GM23338 (cell line): ENCODE data around the gene NRXN2. TPM values are rescaled to one million over a fixed set of nuclear protein-coding genes. Genes with fewer than 3 reads are reported as not detected.

Source experiments
- ATAC-seq: fragments of 200-7000 bp; cut with Tn5 transposase; 3 replicates; pipeline ENCODE4 v1.9.1; 2020
- DNase-seq: peaks from one replicate; pipeline ENCODE4 v3.0.0-alpha.2; 2015; ENCODE audit warnings: low spot score
- H2AFZ ChIP-seq: fragments of 200-600 bp; sonication (generic); 2 replicates; pipeline ENCODE4 v1.8.0; 2016; ENCODE audit warnings: antibody characterized with exemption, mild to moderate bottlenecking, moderate library complexity
- H3F3A ChIP-seq: fragments of 200-600 bp; sonication (generic); replicated peaks from 2 replicates; pipeline ENCODE4 v1.8.0; 2017; ENCODE audit warnings: antibody characterized with exemption, mixed run types, low read depth
- H3K27ac ChIP-seq: fragments of 200-600 bp; sonication (generic); 2 replicates; pipeline ENCODE4 v1.6.1; 2016; ENCODE audit warnings: low read depth
- H3K27me3 ChIP-seq: fragments of 200-600 bp; sonication (generic); 2 replicates; pipeline ENCODE4 v1.8.0; 2016; ENCODE audit warnings: mild to moderate bottlenecking, mixed run types, moderate library complexity; ENCODE audit not compliant: insufficient read depth
- H3K36me3 ChIP-seq: fragments of 200-600 bp; sonication (generic); 2 replicates; pipeline ENCODE4 v1.8.0; 2016; ENCODE audit warnings: mild to moderate bottlenecking; ENCODE audit not compliant: insufficient read depth
- H3K4me1 ChIP-seq: fragments of 200-600 bp; sonication (generic); 2 replicates; pipeline ENCODE4 v1.8.0; 2016; ENCODE audit warnings: mild to moderate bottlenecking, moderate library complexity; ENCODE audit not compliant: insufficient read depth
- H3K4me2 ChIP-seq: fragments of 200-600 bp; sonication (generic); 2 replicates; pipeline ENCODE4 v1.7.1; 2017; ENCODE audit warnings: mixed run types
- H3K4me3 ChIP-seq: fragments of 200-600 bp; sonication (generic); 2 replicates; pipeline ENCODE4 v1.6.1; 2016; ENCODE audit warnings: mixed run types
- H3K79me2 ChIP-seq: fragments of 200-600 bp; sonication (generic); replicated peaks from 2 replicates; pipeline ENCODE4 v1.8.0; 2017; ENCODE audit warnings: mild to moderate bottlenecking; ENCODE audit not compliant: insufficient read depth
- H3K9me2 ChIP-seq: fragments of 200-600 bp; sonication (generic); 2 replicates; pipeline ENCODE4 v1.8.0; 2017; ENCODE audit not compliant: insufficient read depth
- H4K20me1 ChIP-seq: fragments of 200-600 bp; sonication (generic); replicated peaks from 2 replicates; pipeline ENCODE4 v1.8.0; 2017; ENCODE audit warnings: mild to moderate bottlenecking; ENCODE audit not compliant: insufficient read depth
- H3K27ac Mint-ChIP-seq: 2 replicates; pipeline ENCODE4 v1.8.0; 2020; ENCODE audit warnings: inconsistent platforms, mild to moderate bottlenecking, moderate library complexity, mixed read lengths
- H3K27me3 Mint-ChIP-seq: 3 replicates; pipeline ENCODE4 v1.8.0; 2022; ENCODE audit warnings: low read depth, mild to moderate bottlenecking, moderate library complexity, mixed read lengths, inconsistent platforms; ENCODE audit not compliant: insufficient read depth, poor library complexity
- H3K36me3 Mint-ChIP-seq: 3 replicates; pipeline ENCODE4 v1.8.0; 2021; ENCODE audit warnings: low read depth, mild to moderate bottlenecking, inconsistent platforms, moderate library complexity, mixed read lengths
- H3K4me1 Mint-ChIP-seq: 3 replicates; pipeline ENCODE4 v1.8.0; 2020; ENCODE audit warnings: mild to moderate bottlenecking, inconsistent platforms, mixed read lengths
- H3K4me3 Mint-ChIP-seq: 3 replicates; pipeline ENCODE4 v1.8.0; 2021; ENCODE audit warnings: moderate library complexity, mild to moderate bottlenecking, inconsistent platforms, mixed read lengths
- H3K9me3 Mint-ChIP-seq: 3 replicates; pipeline ENCODE4 v1.8.0; 2020; ENCODE audit warnings: moderate library complexity, mild to moderate bottlenecking, inconsistent platforms, mixed read lengths
- CREB1 ChIP-seq: fragments of 250-450 bp; sonication (Bioruptor Pico); IDR thresholded peaks from 2 replicates; pipeline ENCODE4 v1.5.0; 2020; ENCODE audit warnings: low read depth, mild to moderate bottlenecking, moderate library complexity
- CTCF ChIP-seq, 2 experiments: fragments of 200-600 bp in 1 of 2; sonication (generic) in 1 of 2; conservative IDR thresholded peaks; 2 replicates each; pipeline versions ENCODE4 v1.5.1 to v1.6.1; 2016 to 2017; ENCODE audit warnings: antibody characterized with exemption in 2 of 2, low read depth in 2 of 2, mild to moderate bottlenecking in 2 of 2, moderate library complexity in 1 of 2
- ETS1 ChIP-seq: IDR thresholded peaks from 2 replicates; pipeline ENCODE4 v1.6.1; 2016; ENCODE audit warnings: antibody characterized with exemption
- EZH2 ChIP-seq: fragments of 200-600 bp; sonication (generic); IDR thresholded peaks from one replicate; pipeline ENCODE4 v1.8.0; 2017; ENCODE audit warnings: antibody characterized with exemption, mild to moderate bottlenecking, low read depth; ENCODE audit not compliant: unreplicated experiment
- EZH2phosphoT487 ChIP-seq: fragments of 200-600 bp; sonication (generic); IDR thresholded peaks from one replicate; pipeline ENCODE4 v1.8.1; 2018; ENCODE audit warnings: antibody characterized with exemption; ENCODE audit not compliant: unreplicated experiment
- JUNB ChIP-seq: IDR thresholded peaks from one replicate; pipeline ENCODE4 v1.6.1; 2016; ENCODE audit warnings: antibody characterized with exemption; ENCODE audit not compliant: unreplicated experiment
- NANOG ChIP-seq: IDR thresholded peaks from 2 replicates; pipeline ENCODE4 v1.6.1; 2016; ENCODE audit warnings: antibody characterized with exemption, borderline replicate concordance
- POLR2AphosphoS5 ChIP-seq: IDR thresholded peaks from 2 replicates; pipeline ENCODE4 v1.6.1; 2016; ENCODE audit warnings: antibody characterized with exemption, low read depth
- REST ChIP-seq: IDR thresholded peaks from one replicate; pipeline ENCODE4 v1.6.1; 2018; ENCODE audit warnings: antibody characterized with exemption; ENCODE audit not compliant: unreplicated experiment
- STAT1 ChIP-seq: IDR thresholded peaks from one replicate; pipeline ENCODE4 v1.6.1; 2016; ENCODE audit warnings: antibody characterized with exemption; ENCODE audit not compliant: unreplicated experiment
- ZNF114 ChIP-seq: fragments of 250-450 bp; sonication (Bioruptor Pico); IDR thresholded peaks from 2 replicates; pipeline ENCODE4 v1.5.0; 2020; ENCODE audit warnings: mild to moderate bottlenecking, moderate library complexity
- ZNF331 ChIP-seq: fragments of 250-450 bp; sonication (Bioruptor Pico); IDR thresholded peaks from 2 replicates; pipeline ENCODE4 v1.5.0; 2020; ENCODE audit warnings: low read depth, mild to moderate bottlenecking, moderate library complexity
- polyA plus RNA-seq: library from polyadenylated mRNA; unstranded; fragments of >200 nt; fragmentation: Nextera tagmentation; extraction: Ambion mirVana; gene quantifications from 2 replicates; pipeline ENCODE4 v1.2.1, GENCODE V29; 2016
- total RNA-seq: library from RNA; depleted of rRNA; stranded (reverse); fragments of >200 nt; shearing (Covaris generic); gene quantifications from 2 replicates; pipeline ENCODE4 v1.2.3, GENCODE V29; 2014

NRXN2 gene
- total and polyA plus RNA-seq, 2 experiments from 2014 or later: 3.4 to 17.0 TPM

GRCh38 chr11:64710418-64711137 lies 12.4 kb downstream of the NRXN2 start:
- Histone ChIP-seq H3K36me3 (no peaks in the 10 kb centered on the region), H4K20me1 (peaks cover 5% of the 10 kb centered on the region; the same call in 1 of the 2 replicates), H3K4me1 (peaks cover 31% of the 10 kb centered on the region), H3K4me3 (peak overlapping the region; percentile 58), H3K4me2 (peak overlapping the region; percentile 88), H3K27me3 (peaks cover 41% of the 10 kb centered on the region), H3K9me2 (no peaks in the 10 kb centered on the region), H3K27ac (no peak overlapping the region), H2AFZ (peak overlapping the region; percentile 90), H3K79me2 (no peaks in the 10 kb centered on the region; the same call in 1 of the 2 replicates), H3F3A (peaks cover 18% of the 10 kb centered on the region)
- H3K4me3 Mint-ChIP-seq: peak overlapping the region; percentile 72
- H3K27me3 Mint-ChIP-seq: peaks cover 46% of the 10 kb centered on the region
- H3K36me3 Mint-ChIP-seq: no peaks in the 10 kb centered on the region; the same call in 2 of the 3 replicates
- H3K9me3 Mint-ChIP-seq: no peaks in the 10 kb centered on the region
- peaks cover 45% of the 10 kb centered on the region for H3K4me1 Mint-ChIP-seq
- DNase-seq (no peak), ATAC-seq (no peak)
- no peak overlapping the region for H3K27ac Mint-ChIP-seq
- no peak for TF ChIP-seq NANOG
- no peak for TF ChIP-seq EZH2phosphoT487
- TF ChIP-seq CREB1: no peak
- no peak for TF ChIP-seq STAT1
- no peak for TF ChIP-seq ZNF331 (CRISPR knock-in tag)
- no peak for TF ChIP-seq ZNF114 (CRISPR knock-in tag)

GRCh38 chr11:64705501-64705900 lies 17.5 kb downstream of the NRXN2 start:
- H3K4me3 Mint-ChIP-seq: no peak overlapping the region; the same call in 2 of the 3 replicates
- Histone ChIP-seq H3K4me3 (no peak overlapping the region), H3K79me2 (no peaks in the 10 kb centered on the region; the same call in 1 of the 2 replicates), H3K4me1 (peaks cover 5% of the 10 kb centered on the region), H4K20me1 (no peaks in the 10 kb centered on the region; the same call in 1 of the 2 replicates), H2AFZ (no peak overlapping the region), H3K27me3 (no peaks in the 10 kb centered on the region), H3F3A (peaks cover 7% of the 10 kb centered on the region; the same call in 1 of the 2 replicates), H3K4me2 (no peak overlapping the region), H3K27ac (no peak overlapping the region), H3K36me3 (no peaks in the 10 kb centered on the region), H3K9me2 (no peaks in the 10 kb centered on the region)
- peaks cover 16% of the 10 kb centered on the region for H3K4me1 Mint-ChIP-seq
- 0 out of 3 replicates have a peak, but pooled peaks cover 2% of the 10 kb centered on the region for H3K36me3 Mint-ChIP-seq
- DNase-seq: no peak
- ATAC-seq: no peak
- no peak overlapping the region for H3K27ac Mint-ChIP-seq
- H3K27me3 Mint-ChIP-seq: peaks cover 9% of the 10 kb centered on the region
- H3K9me3 Mint-ChIP-seq: peaks cover 3% of the 10 kb centered on the region; the same call in 2 of the 3 replicates
- TF ChIP-seq EZH2phosphoT487 (no peak), ZNF114 (CRISPR knock-in tag) (no peak), POLR2AphosphoS5 (no peak), ZNF331 (CRISPR knock-in tag) (no peak), EZH2 (no peak), STAT1 (no peak), ETS1 (no peak), CTCF (conservative IDR thresholded peaks at IDR 0.05; ENCODE audit: low read depth in 2 of 2) (no peak), REST (no peak), JUNB (no peak), NANOG (no peak), CREB1 (no peak)
